ENCODE results near the gene BTBD16.

Gene BTBD16

GRCh38 chr10:122276611-122277208, 5.6 kb downstream of the BTBD16 start:
- no peak for DNase-seq

DNA sequence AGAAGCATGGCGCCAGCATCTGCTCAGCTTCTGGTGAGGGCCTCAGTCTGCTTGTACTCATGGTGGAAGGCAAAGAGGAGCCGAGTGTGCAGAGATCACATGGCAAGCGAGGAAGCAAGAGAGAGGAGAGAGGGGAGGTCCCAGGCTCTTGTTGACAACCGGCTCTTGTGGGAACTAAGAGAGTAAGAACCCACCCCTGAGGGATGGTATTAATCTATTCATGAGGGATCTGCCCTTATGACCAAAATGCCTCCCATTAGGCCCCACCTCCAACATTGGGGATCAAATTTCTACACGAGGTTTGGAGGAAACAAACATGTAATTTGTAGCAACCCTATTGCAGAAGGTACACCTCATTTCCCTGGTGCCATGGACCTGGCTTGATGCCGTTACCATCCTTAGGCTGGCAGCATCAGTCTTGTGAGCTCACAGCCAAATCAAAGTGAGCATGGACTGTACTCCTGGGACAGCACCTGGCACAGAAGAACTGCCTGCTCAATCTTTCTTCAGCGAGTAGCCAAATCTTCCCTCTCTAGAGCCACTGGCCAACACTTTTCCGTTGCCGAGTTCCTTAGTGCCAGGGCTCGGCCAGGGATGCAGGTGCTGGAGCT, 6.5 kb downstream of the BTBD16 start:
- no peak for DNase-seq

GRCh38 chr10:122279725-122280141, 8.6 kb downstream of the BTBD16 start:
- peak in 1 of 2 donors; percentile 6 for DNase-seq

GRCh38 chr10:122280156-122280555, 9.1 kb downstream of the BTBD16 start:
- no peak for DNase-seq

DNA sequence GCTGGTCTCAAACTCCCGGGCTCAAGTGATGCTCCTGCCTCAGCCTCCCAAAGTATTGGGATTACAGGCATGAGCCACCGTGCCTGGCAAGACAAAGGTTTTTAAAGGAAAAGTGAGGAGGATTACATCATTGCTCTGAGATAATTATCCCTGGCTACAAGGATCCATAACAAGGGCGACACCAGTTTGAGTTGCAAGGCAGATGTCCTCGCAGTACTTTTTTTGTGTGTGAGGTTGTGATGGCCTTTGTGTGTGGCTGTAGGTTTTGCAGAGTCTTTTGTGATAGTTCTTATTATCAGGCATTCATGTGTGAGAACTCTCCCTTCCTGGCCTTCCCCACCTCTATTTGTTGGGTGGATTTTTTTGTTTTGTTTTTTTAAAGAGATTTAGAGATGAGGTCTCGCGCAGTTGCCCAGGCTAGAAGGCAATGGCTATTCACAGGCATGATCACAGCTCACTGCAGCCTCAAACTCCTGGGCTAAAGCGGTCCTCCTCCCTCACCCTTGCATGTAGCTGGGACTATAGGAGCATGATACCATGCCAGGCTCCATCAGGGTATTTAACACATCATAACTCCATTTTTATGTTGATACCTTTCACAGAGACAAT, 10.0 kb downstream of the BTBD16 start:
- DNase-seq = no peak

- DNase-seq = no peak
These were observed 10.7 kb downstream of the BTBD16 start for GRCh38 chr10:122281751-122282150.

DNA sequence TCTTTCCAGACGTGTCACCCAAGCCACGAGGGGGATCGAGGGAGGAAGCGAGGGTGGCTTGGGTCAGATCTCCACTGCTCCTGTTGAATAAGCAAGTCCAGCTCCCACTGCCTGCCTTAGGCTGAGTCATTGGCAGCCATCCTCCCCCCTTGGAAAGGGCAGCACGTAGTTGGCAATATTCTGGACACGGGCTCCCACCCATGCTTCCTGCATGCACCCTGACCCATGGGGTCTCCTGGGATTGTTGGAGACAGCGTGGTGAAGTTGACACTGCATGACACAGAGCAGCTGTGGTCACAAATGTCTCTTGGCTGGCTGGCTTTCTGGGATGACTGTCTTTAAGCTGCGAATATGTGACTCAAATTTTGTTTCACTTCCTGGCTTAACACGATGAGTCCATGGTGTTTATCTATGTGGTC, 11.2 kb downstream of the BTBD16 start:
- DNase-seq = no peak

- DNase-seq = no peak
These were observed 11.8 kb downstream of the BTBD16 start for GRCh38 chr10:122282909-122283308.

DNA sequence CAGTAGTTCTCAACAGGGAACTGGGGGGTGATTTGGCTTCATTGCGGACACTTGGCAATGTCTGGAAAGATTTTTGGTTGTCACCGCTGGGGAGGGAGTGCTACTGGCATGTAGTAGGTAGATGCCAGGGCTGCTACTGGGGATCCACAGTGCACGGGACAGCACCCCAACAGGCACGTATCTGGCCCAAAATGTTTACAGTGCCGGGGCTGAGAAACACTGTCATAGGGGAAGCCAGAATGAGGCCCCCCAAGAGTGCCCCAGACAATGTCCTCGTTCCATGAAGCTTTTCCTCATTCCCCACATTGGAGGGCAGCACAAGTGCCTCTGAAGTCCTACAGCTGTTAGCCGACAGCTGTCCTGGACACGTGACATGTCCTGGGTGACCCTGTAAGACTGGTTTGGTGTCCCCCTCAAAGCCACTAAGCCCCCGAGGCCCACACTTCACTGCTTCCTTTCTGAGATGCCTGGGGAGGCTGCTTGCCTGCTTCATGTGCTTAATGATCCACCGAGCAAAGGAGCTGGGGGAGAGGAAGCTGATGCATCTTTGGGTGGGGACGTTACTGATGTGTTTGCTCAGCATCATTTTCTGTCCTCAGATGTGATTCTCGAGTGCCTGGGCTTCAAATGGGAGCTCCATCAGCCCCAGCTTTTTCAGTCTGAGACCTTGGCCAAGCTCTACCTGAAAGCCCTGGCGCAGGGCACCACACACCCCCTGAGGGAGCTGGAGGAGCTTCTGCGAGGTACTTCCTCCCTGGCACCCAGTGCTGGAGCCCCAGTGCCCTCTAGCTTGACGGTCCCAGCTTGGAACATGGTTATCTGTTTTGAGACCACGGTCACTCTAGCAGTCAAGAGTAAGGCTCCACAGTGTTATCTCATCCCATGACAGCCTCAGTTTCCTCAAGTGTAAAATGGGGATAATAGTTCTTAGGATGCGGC, 14.7 kb downstream of the BTBD16 start:
- no peak for DNase-seq

DNA sequence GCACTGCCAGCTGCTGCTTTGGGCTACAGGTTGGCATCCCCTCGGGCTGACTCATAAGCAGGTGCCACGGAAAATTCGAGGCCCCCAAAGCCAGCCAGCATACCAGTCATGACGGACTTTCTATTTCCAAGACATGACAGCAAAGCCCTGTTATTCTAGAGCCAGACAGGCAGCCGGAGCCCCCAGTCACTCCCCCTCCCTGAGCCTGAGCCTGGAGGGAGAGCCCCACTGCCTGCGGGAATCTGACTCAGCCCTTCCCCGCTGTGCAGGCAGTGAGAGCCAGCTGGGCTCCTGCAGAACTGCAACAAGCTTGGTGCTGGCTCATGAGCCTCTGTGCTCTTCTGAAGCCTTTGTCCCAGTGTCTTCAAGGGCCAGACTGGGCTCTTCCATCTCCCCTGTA, 15.8 kb downstream of the BTBD16 start:
- DNase-seq = no peak

DNA sequence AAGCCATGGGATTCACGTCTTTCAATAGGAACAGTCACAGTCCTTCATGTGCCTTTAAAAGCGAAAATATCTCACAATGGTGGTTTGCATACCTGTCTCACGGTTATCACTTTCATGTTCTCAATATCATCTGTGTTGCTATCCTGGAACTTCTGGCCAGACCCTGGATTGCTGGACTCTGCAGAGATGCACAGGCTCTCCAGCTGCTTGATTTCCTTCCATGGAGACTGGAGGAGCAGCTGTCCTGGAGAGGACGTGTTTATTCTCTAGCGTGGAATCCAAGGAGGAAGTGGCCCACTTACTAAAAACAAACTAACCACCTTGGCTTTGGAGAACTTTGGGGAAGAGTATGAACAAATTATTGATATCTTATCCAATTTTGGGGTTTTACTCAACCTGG, 16.5 kb downstream of the BTBD16 start:
- no peak for DNase-seq

GRCh38 chr10:122288262-122288661, 17.2 kb downstream of the BTBD16 start:
- no peak for DNase-seq

- no peak for DNase-seq
These were observed 17.8 kb downstream of the BTBD16 start for GRCh38 chr10:122288917-122289316.

- DNase-seq = no peak
These were observed 19.2 kb downstream of the BTBD16 start for GRCh38 chr10:122290334-122290733.

DNA sequence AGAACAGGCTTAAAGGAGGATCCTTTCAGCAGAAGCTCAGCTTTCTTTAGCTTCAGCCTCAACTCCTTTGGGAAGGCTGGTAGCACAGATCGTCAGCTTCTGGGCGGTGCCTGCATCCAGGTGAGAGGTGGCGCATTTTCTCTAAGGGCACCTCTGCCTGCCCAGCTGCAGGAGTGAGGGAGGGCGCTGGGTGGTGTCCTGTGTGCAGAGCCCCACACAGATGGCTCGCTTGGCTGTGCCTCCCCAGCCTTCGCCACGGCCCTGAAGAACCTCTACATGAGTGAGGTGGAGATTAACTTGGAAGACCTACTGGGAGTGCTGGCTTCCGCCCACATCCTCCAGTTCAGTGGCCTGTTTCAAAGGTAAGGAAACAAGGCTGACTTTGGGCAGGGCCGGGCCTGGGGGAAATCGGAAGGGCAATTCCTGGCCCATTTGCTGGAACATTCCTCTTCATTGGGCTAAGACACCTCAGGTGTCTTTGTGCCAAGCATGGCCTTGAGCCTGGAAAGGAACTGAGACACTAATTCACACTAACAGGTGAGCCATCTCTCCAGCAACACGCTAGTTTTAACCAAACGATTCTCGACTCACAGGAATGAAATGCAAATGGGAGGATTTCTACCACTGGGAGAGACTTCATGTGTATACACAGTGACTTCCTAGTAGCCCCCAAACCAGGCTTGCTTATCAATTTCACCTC, 19.9 kb downstream of the BTBD16 start:
- DNase-seq = no peak

DNA sequence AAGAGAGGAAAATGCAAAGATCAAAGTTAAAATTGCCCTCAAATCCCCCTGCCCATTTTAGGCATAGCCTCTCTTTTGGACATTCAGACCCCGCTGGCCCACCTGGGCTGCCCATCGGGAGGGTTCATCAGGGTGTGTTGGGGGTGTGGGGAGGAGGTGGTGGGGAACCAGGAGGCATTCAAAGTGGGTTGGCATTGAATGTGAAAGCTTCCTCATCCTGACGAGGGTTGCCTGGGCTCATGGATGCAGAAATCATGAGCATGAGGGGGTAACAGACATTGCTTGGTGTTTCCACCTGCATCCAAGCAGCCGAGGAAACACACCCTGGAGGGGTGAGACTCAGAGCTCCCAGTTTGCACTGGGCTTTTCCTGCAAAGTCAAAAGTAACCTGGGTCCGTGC, 20.6 kb downstream of the BTBD16 start:
- DNase-seq = no peak

DNA sequence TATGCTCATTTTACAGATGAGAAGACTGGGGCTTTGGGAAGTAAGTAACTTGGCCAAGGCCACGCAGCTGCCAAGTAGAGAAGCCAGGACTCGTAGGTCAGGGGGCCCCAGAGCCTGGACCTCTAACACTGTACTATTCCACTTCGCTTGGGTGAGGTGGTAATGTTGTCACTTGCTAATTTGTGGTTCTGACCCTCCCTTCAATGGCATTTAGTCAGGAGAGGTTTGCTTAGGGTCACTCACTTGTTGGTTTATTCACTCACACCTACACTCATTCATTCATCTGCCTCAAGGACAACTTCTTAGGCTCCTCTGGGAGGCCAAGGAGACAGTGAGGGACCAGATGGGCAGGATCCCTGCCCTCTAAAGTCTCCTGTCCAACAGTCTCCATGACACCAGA, 21.3 kb downstream of the BTBD16 start:
- DNase-seq = no peak

GRCh38 chr10:122293156-122293960, 22.3 kb downstream of the BTBD16 start:
- no peak for DNase-seq

GRCh38 chr10:122293961-122294380, 22.9 kb downstream of the BTBD16 start:
- DNase-seq = no peak

GRCh38 chr10:122294511-122295450, 23.7 kb downstream of the BTBD16 start:
- DNase-seq = no peak

DNA sequence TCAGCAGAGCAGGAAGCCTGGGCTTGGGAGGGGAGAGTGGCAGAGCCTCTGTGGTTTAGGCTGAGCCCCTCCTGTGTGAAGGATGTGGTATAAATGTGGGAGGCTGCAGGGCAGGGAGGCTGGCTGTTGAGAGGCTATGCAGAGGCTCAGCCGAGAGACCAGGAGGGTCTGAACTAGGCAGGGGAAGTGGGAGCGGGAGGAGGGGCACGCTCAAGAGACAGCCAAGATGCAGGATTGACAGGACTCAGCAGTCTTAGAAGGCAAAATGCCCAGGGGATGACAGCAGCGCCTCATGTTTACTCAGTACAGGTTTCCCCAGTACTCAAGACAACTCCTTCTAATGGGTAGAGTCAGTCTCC, 24.3 kb downstream of the BTBD16 start:
- no peak for DNase-seq

Measured in CD4-positive, alpha-beta T cell treated with Interleukin-1 beta for 1 hour (primary cell).